ENCODE measurements around the gene DIAPH2.

- no peak for TF ChIP-seq POLR2A (IDR thresholded peaks at IDR 0.05; ENCODE audit: extremely low read depth, insufficient read length)
- TF ChIP-seq MAX (IDR thresholded peaks at IDR 0.05; ENCODE audit: low read depth, low read length): no peak
- TF ChIP-seq CTCF (IDR thresholded peaks at IDR 0.05; ENCODE audit: low read depth, low read length): no peak
Measured at GRCh38 chrX:97609938-97610337, 925.3 kb downstream of the DIAPH2 start.

Data from NB4 (cell line).